ENCODE data around the gene CYP51A1.
"Not testable (repeated sequence)": the region's sequence is repeated elsewhere in the genome, so short reads cannot be mapped to it uniquely, and the experiment has no call there.

The CYP51A1 gene

DNA sequence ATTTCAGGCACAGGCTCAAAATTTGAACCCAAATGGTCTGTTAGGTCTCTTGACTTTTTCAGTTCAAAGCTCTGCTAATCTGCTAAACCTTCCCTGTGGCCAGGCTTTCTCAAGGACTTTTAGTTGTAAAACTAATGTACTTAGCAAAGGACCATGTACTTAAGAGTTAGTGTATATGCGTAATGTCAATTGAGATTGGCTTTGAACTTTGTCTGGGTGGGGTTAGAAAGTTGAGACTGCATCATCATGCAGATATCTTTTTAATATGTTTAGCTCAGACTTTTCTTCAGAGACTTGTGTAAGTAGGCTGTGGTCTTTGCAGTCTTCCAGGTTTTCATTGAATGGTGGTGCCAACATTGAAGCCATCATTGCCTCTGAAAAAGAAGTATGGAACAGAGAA lies 33.7 kb downstream of the CYP51A1 start:
- peaks cover 39% of the 10 kb centered on the region for H3K36me3 Mint-ChIP-seq (ENCODE audit: low read depth)
- H3K27me3 Mint-ChIP-seq (ENCODE audit: low read depth), result no peaks in the 10 kb centered on the region
- H3K9me3 Mint-ChIP-seq, result no peaks in the 10 kb centered on the region
- no peak for DNase-seq (ENCODE audit: low spot score)
- H3K4me1 Mint-ChIP-seq (ENCODE audit: low read depth), result no peaks in the 10 kb centered on the region
- H3K4me3 Mint-ChIP-seq, result no peak overlapping the region
- H3K27ac Mint-ChIP-seq, result no peak overlapping the region

DNA sequence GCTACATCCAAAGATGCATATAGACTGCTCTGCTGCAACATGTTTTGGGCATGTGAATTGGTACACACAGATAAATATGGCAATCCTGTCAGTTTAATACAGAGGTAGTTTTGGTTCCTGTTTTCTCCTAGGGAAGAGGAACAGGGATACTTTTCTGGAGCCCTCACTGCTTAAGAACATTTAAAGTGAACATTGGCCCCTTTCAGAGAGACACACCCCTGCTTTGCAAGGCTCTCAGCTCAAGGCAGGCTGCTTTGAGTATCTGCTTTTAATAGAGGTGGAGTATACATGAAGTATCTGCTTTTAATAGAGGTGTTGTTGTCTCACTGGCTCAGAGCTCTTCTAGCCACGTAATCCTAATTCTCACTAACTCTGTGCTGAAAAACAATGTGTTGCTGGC lies 38.9 kb downstream of the CYP51A1 start:
- Mint-ChIP-seq H3K9me3 (no peaks in the 10 kb centered on the region), H3K27ac (no peak overlapping the region), H3K4me3 (no peak overlapping the region), H3K36me3 (ENCODE audit: low read depth) (peaks cover 25% of the 10 kb centered on the region), H3K27me3 (ENCODE audit: low read depth) (no peaks in the 10 kb centered on the region), H3K4me1 (ENCODE audit: low read depth) (no peaks in the 10 kb centered on the region)
- no peak for DNase-seq (ENCODE audit: low spot score)

DNA sequence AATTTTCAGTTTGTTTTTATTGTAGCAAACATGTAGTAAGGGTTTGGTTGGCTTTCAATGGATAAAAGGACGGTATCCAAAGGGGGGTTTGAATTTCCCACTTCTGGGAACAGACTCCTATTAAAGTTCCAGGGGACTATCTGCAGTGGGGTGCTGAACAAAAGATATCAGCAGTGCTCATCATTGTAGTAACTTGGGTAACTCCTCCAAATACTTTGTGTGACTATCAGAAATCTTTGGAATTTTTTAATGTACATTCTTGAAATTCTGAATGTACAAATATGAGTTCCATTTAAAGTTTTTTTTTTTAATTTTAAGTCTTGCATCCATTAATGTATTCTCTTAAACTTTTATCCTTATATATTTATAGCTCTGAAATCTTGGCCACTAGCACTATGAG lies 42.1 kb downstream of the CYP51A1 start:
- Mint-ChIP-seq H3K9me3 (no peaks in the 10 kb centered on the region), H3K27ac (no peak overlapping the region), H3K27me3 (ENCODE audit: low read depth) (no peaks in the 10 kb centered on the region), H3K4me3 (no peak overlapping the region), H3K36me3 (ENCODE audit: low read depth) (peaks cover 31% of the 10 kb centered on the region), H3K4me1 (ENCODE audit: low read depth) (no peaks in the 10 kb centered on the region)
- DNase-seq (ENCODE audit: low spot score), result no peak

DNA sequence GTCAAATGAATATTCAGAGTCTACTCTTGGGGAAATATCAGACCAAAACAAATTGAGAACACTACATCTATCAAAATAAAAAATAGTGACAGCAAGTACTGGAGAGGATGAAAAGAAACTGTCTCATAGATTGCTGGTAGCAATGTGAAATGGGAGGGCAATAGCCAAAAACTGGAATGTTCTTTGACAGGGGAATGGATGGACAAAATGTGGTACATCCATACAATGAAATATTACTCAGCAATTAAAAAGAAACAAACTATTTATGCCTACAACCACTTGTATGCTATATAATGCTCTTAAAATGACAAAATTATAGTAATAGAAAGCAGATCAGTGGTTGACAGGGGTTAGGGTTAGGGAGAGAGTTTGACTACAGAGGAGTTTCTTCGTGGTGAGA lies 46.0 kb downstream of the CYP51A1 start:
- Mint-ChIP-seq H3K36me3 (ENCODE audit: low read depth) (peaks cover 50% of the 10 kb centered on the region), H3K27me3 (ENCODE audit: low read depth) (no peaks in the 10 kb centered on the region)

DNA sequence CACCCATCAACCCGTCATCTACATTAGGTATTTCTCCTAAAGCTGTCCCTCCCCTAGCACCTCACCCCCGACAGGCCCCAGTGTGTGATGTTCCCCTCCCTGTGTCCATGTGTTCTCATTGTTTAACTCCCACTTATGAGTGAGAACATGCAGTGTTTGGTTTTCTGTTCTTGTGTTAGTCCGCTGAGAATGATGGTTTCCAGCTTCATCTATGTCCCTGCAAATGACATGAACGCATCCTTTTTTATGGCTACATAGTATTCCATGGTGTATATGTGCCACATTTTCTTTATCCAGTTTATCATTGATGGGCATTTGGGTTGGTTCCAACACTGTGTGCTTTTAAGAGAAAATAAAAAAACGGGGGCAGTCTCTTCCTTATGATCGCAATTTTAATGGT lies 50.4 kb downstream of the CYP51A1 start:
- H3K27me3 Mint-ChIP-seq (ENCODE audit: low read depth); DNase-seq (ENCODE audit: low spot score); H3K4me1 Mint-ChIP-seq (ENCODE audit: low read depth); H3K9me3 Mint-ChIP-seq; H3K4me3 Mint-ChIP-seq; H3K27ac Mint-ChIP-seq: not testable (repeated sequence)
- peaks cover 52% of the 10 kb centered on the region for H3K36me3 Mint-ChIP-seq (ENCODE audit: low read depth)

More for the DNA sequence above, 46.0 kb downstream of the CYP51A1 start:
- Mint-ChIP-seq H3K27ac (no peak overlapping the region), H3K9me3 (no peaks in the 10 kb centered on the region), H3K4me3 (no peak overlapping the region), H3K4me1 (ENCODE audit: low read depth) (no peaks in the 10 kb centered on the region)
- no peak for DNase-seq (ENCODE audit: low spot score)

DNA sequence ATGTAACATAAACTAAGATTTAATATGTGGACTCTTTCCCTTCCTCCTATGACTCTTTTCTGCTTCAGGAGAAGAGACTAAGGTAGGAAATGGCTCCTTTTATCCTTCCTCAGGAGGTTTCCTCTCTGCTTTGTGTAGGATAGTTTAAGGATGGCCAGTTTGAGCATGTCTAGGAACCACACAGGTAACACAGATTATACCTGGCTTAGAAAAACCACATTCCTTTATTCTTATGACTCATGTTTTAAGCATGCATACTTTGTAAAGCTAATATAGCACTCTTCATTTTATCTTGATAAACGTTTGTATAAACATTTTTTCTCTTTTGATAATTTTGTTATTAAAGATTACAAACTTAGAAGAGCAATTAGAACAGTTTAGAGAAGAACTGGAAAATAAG lies 57.8 kb downstream of the CYP51A1 start:
- H3K27ac Mint-ChIP-seq, result no peak overlapping the region
- H3K9me3 Mint-ChIP-seq, result no peaks in the 10 kb centered on the region
- no peaks in the 10 kb centered on the region for H3K27me3 Mint-ChIP-seq (ENCODE audit: low read depth)
- DNase-seq (ENCODE audit: low spot score), result no peak
- peaks cover 13% of the 10 kb centered on the region for H3K4me1 Mint-ChIP-seq (ENCODE audit: low read depth)
- H3K36me3 Mint-ChIP-seq (ENCODE audit: low read depth), result peaks cover 31% of the 10 kb centered on the region
- no peak overlapping the region for H3K4me3 Mint-ChIP-seq

DNA sequence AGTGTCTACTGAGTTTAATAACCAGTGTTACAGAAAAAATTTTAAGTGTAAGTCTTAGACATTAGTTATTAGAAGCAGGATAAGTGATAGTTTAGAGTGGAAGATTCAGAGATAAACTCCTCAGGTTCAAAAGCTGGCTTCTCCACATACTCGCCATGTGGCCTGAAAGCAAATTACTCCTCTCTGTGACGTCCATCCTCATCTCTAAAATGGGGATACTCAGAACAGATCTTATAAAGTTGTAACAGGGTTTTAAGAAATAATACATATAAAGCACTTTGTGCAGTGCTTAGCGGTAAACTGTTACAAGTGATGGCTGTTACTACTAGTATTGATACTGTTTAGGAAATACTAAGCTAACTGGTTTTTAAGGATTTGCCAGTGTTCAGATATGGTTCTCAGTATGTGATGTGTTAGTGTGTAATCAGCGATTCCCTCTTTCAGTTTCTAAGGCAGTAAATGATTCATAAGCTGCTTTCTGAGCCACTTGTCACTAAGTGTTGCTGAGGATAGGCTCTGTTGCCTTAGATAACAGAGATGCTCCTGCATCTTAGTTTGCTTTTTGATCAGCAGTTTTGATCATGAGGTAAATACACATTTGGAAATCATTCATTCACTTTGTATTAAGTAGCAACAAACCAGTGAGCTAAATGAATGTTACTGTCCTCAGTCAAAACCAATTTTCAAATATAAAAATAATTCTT lies 58.7 kb downstream of the CYP51A1 start:
- H3K27me3 Mint-ChIP-seq (ENCODE audit: low read depth), result no peaks in the 10 kb centered on the region
- no peak overlapping the region for H3K4me3 Mint-ChIP-seq
- H3K36me3 Mint-ChIP-seq (ENCODE audit: low read depth), result peaks cover 29% of the 10 kb centered on the region
- peaks cover 13% of the 10 kb centered on the region for H3K4me1 Mint-ChIP-seq (ENCODE audit: low read depth)
- DNase-seq (ENCODE audit: low spot score), result no peak
- H3K9me3 Mint-ChIP-seq, result no peaks in the 10 kb centered on the region
- H3K27ac Mint-ChIP-seq, result no peak overlapping the region

DNA sequence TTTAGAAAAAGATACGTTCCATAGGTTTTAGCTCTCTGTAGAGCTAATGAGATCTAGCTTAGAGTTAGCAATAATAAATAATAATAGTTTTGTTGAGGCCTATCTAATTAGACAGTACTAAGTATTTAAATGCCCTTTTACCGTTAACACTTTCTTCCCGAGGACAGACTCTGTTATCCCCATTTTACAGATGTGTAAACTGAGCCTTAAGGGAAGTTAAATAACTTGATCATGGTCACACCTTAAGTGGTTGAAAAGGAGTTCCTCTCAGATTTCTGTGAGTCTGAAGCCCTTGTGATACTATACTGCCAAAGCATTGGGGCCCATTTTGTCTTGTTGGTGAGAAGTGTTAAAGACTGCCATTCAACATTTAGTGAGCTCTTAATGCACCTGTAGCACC lies 61.6 kb downstream of the CYP51A1 start:
- Mint-ChIP-seq H3K9me3 (no peaks in the 10 kb centered on the region), H3K27me3 (ENCODE audit: low read depth) (no peaks in the 10 kb centered on the region), H3K4me1 (ENCODE audit: low read depth) (peaks cover 13% of the 10 kb centered on the region), H3K27ac (no peak overlapping the region), H3K36me3 (ENCODE audit: low read depth) (peaks cover 30% of the 10 kb centered on the region), H3K4me3 (no peak overlapping the region)
- no peak for DNase-seq (ENCODE audit: low spot score)

DNA sequence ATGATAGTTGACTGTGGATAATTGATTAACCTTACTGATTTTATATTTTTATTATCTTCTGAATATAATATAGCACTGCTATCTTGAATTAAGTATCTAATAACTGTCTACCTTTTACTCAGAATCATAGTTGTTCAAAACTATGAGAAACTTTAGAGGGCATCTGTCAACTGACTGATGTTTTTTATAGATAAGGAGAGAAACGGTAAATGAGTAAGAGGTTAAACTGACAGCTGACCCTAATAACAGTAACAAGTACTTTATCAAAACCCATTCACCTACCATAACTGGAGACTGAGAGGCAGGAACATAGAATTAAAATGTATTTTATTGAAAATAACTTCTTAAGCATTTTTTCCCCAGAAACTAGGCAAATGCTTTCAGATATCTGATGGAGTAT lies 62.2 kb downstream of the CYP51A1 start:
- Mint-ChIP-seq H3K9me3 (no peaks in the 10 kb centered on the region), H3K27me3 (ENCODE audit: low read depth) (no peaks in the 10 kb centered on the region), H3K36me3 (ENCODE audit: low read depth) (peaks cover 32% of the 10 kb centered on the region), H3K4me1 (ENCODE audit: low read depth) (peaks cover 13% of the 10 kb centered on the region), H3K27ac (no peak overlapping the region), H3K4me3 (no peak overlapping the region)
- no peak for DNase-seq (ENCODE audit: low spot score)

DNA sequence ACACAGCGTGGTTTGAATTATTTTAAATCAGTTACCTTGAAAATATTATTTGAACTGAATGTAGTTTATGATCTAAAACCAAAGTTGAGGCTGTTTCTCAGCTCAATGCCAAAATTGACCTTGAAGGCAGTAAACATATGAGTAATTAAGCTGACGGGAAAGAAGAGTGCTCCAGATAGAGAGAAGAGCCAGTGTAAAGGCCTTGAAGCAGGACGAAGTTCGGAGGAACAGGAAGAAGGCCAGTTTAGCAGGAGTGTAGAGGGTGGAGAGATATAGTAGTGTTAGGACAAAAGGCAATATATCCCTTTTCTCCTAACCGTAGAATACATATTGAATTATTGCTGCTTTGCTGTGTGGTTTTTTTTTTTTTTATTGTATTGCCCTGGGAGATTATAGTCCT lies 63.2 kb downstream of the CYP51A1 start:
- Mint-ChIP-seq H3K27me3 (ENCODE audit: low read depth) (no peaks in the 10 kb centered on the region), H3K4me1 (ENCODE audit: low read depth) (peaks cover 13% of the 10 kb centered on the region), H3K27ac (no peak overlapping the region), H3K9me3 (no peaks in the 10 kb centered on the region), H3K36me3 (ENCODE audit: low read depth) (peaks cover 37% of the 10 kb centered on the region), H3K4me3 (no peak overlapping the region)
- no peak for DNase-seq (ENCODE audit: low spot score)

DNA sequence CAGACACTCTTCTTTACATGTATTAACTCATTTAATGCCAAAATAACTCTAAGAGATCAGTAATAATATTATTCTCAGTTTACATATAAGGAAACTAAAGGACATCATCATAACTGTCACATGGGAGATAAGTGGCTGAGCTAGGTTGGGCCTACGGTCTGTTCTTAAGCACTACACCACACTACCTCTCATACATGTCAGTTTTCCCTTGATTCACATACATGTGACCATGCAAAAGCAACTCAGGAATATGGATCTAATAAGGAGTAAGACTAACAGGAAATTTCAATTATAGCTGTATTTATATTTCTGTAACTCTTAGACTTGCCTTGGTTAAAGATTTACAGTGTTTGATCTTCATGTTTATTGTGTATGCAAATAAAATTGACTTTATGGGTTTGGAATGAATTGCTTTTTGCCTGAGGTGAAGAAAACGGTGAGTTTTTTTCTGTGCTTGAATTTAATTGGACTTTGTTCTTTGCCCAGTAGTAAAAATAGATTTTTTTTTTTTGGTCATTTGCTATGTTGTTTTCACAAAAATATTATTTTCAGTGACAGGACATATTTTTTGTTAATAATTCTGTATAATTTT lies 69.7 kb downstream of the CYP51A1 start:
- no peak overlapping the region for H3K27ac Mint-ChIP-seq
- no peaks in the 10 kb centered on the region for H3K9me3 Mint-ChIP-seq
- H3K4me3 Mint-ChIP-seq, result no peak overlapping the region

More for the DNA sequence above, 69.7 kb downstream of the CYP51A1 start:
- H3K4me1 Mint-ChIP-seq (ENCODE audit: low read depth), result no peaks in the 10 kb centered on the region
- DNase-seq (ENCODE audit: low spot score), result no peak
- H3K36me3 Mint-ChIP-seq (ENCODE audit: low read depth), result peaks cover 27% of the 10 kb centered on the region
- H3K27me3 Mint-ChIP-seq (ENCODE audit: low read depth), result no peaks in the 10 kb centered on the region
